Lower leg skin (tissue), 3 donors: ENCODE measurements around the gene UROC1.

Source experiments
- POLR2A ChIP-seq, 2 donors: fragments of 450-650 bp; IDR thresholded peaks; one replicate each; pipeline ENCODE4 v1.6.1; 2016 to 2017; ENCODE audit warnings: antibody characterized with exemption in 2 of 2, mild to moderate bottlenecking in 1 of 2, moderate library complexity in 1 of 2
- TF ChIP-seq, protein P1 (sequence below), 3 donors: fragments of 450-650 bp; IDR thresholded peaks; one replicate each; pipeline ENCODE4 v1.5.1; 2016; ENCODE audit warnings: antibody characterized with exemption in 3 of 3, mild to moderate bottlenecking in 3 of 3, moderate library complexity in 2 of 3

DNA sequence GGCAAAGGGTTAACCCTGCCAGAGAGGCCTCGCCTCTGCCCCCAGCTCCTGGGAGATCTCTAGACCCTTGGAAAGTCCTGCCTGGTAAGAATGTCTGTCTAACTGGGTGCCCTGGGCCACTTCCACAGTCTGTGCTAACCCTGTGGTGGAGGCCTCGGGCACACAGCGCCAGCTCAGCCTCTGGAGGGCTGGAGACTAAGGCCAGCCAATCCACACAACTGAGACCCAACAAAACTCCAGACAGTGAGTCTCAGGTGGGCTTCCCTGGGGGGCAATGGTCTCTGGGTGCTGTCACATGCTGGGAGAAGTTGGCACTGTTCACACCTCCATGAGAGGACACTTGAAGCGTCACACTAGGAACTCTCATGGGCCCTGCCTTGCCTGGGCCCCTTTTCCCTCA is 61.4 kb downstream of the UROC1 start:
- TF ChIP-seq, protein P1, sequence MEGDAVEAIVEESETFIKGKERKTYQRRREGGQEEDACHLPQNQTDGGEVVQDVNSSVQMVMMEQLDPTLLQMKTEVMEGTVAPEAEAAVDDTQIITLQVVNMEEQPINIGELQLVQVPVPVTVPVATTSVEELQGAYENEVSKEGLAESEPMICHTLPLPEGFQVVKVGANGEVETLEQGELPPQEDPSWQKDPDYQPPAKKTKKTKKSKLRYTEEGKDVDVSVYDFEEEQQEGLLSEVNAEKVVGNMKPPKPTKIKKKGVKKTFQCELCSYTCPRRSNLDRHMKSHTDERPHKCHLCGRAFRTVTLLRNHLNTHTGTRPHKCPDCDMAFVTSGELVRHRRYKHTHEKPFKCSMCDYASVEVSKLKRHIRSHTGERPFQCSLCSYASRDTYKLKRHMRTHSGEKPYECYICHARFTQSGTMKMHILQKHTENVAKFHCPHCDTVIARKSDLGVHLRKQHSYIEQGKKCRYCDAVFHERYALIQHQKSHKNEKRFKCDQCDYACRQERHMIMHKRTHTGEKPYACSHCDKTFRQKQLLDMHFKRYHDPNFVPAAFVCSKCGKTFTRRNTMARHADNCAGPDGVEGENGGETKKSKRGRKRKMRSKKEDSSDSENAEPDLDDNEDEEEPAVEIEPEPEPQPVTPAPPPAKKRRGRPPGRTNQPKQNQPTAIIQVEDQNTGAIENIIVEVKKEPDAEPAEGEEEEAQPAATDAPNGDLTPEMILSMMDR (IDR thresholded peaks at IDR 0.05), result no peak
- no peak for TF ChIP-seq POLR2A (IDR thresholded peaks at IDR 0.05)
